Erythroblast (primary cell): Measurements from ENCODE around the gene KCNMB2.
A peak's percentile ranks its signal among the peaks of the same experiment; 100 is the strongest.

ENCODE experiments used
- DNase-seq, 2 experiments: peaks; one replicate each; lab custom pipeline; 2025; lab: John Stamatoyannopoulos, UW
- GATA1 ChIP-seq: IDR thresholded peaks from 2 replicates; pipeline ENCODE4 v1.6.1; 2011; ENCODE audit warnings: low read depth, mild to moderate bottlenecking, control low read depth, low read length, moderate library complexity
- POLR2A ChIP-seq: IDR thresholded peaks from 2 replicates; pipeline ENCODE4 v1.6.1; 2011; ENCODE audit warnings: mild to moderate bottlenecking, low read length

The KCNMB2 gene

GRCh38 chr3:178669758-178670157 is 133.5 kb downstream of the KCNMB2 start:
- TF ChIP-seq POLR2A = no peak
- DNase-seq = no peak

- no peak for DNase-seq
- no peak for TF ChIP-seq POLR2A
These were observed 135.1 kb downstream of the KCNMB2 start for GRCh38 chr3:178671377-178671776.

GRCh38 chr3:178671791-178672190 is 135.6 kb downstream of the KCNMB2 start:
- DNase-seq = no peak
- no peak for TF ChIP-seq POLR2A
- no peak for TF ChIP-seq GATA1

GRCh38 chr3:178672275-178672674 is 136.0 kb downstream of the KCNMB2 start:
- TF ChIP-seq POLR2A = no peak
- no peak for TF ChIP-seq GATA1
- no peak for DNase-seq

GRCh38 chr3:178673529-178673928 is 137.3 kb downstream of the KCNMB2 start:
- TF ChIP-seq GATA1 = no peak
- TF ChIP-seq POLR2A = no peak
- DNase-seq = no peak

GRCh38 chr3:178676077-178676476 is 139.8 kb downstream of the KCNMB2 start:
- DNase-seq = no peak
- TF ChIP-seq POLR2A (no peak), GATA1 (no peak)

GRCh38 chr3:178676942-178677790 is 140.9 kb downstream of the KCNMB2 start:
- no peak for DNase-seq
- TF ChIP-seq POLR2A = no peak

- TF ChIP-seq POLR2A = no peak
- no peak for TF ChIP-seq GATA1
- no peak for DNase-seq
These were observed 141.7 kb downstream of the KCNMB2 start for GRCh38 chr3:178677961-178678360.

GRCh38 chr3:178680037-178680436 is 143.8 kb downstream of the KCNMB2 start:
- no peak for DNase-seq
- TF ChIP-seq POLR2A = no peak

GRCh38 chr3:178680489-178680888 is 144.3 kb downstream of the KCNMB2 start:
- TF ChIP-seq POLR2A (no peak), GATA1 (no peak)
- no peak for DNase-seq

- DNase-seq = peak; percentile 1 to 5
- TF ChIP-seq GATA1 = no peak
These were observed 148.8 kb downstream of the KCNMB2 start for GRCh38 chr3:178684881-178685590.

- TF ChIP-seq POLR2A = no peak
- no peak for TF ChIP-seq GATA1
- DNase-seq = no peak
These were observed 149.3 kb downstream of the KCNMB2 start for GRCh38 chr3:178685591-178685906.

- DNase-seq = no peak
- TF ChIP-seq GATA1 (no peak), POLR2A (no peak)
These were observed 150.6 kb downstream of the KCNMB2 start for GRCh38 chr3:178686826-178687225.

GRCh38 chr3:178690571-178690970 is 154.3 kb downstream of the KCNMB2 start:
- TF ChIP-seq POLR2A (no peak), GATA1 (no peak)
- no peak for DNase-seq

GRCh38 chr3:178699364-178699763 is 163.1 kb downstream of the KCNMB2 start:
- no peak for DNase-seq

More at GRCh38 chr3:178699364-178699763, 163.1 kb downstream of the KCNMB2 start:
- no peak for TF ChIP-seq GATA1
- TF ChIP-seq POLR2A = no peak
